ENCODE measurements around the gene MTMR10.

DNA sequence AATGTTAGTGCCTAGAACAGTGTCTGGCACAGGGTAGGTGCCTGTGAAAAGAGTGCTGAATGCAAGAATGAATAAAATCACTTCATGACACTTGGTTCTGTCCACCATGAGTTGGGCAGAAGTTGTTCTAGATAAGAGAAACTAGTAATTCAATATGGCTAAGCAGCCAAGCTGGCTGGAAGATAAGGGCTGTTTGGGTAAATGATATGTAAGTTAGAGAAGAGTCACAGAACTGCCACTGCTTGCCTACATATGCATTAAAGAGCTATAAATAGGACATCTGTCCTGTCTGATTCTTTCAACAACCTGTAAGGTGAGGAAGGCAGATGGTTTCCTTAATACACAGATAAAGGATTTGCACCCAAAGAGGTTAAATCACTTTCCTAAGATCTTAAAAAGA lies 13.1 kb downstream of the MTMR10 start:
- TF ChIP-seq POLR2A (IDR thresholded peaks at IDR 0.05) (no peak), CTCF (IDR thresholded peaks at IDR 0.05) (no peak), POLR2AphosphoS5 (IDR thresholded peaks at IDR 0.05; ENCODE audit: insufficient read depth in 1 of 2, low read depth in 1 of 2) (no peak)

All from vagina (tissue), 2 donors.